Measurements from ENCODE around the gene XIST.
"Not testable (repeated sequence)": the region's sequence is repeated elsewhere in the genome, so short reads cannot be mapped to it uniquely, and the experiment has no call there.

Gene XIST

DNA sequence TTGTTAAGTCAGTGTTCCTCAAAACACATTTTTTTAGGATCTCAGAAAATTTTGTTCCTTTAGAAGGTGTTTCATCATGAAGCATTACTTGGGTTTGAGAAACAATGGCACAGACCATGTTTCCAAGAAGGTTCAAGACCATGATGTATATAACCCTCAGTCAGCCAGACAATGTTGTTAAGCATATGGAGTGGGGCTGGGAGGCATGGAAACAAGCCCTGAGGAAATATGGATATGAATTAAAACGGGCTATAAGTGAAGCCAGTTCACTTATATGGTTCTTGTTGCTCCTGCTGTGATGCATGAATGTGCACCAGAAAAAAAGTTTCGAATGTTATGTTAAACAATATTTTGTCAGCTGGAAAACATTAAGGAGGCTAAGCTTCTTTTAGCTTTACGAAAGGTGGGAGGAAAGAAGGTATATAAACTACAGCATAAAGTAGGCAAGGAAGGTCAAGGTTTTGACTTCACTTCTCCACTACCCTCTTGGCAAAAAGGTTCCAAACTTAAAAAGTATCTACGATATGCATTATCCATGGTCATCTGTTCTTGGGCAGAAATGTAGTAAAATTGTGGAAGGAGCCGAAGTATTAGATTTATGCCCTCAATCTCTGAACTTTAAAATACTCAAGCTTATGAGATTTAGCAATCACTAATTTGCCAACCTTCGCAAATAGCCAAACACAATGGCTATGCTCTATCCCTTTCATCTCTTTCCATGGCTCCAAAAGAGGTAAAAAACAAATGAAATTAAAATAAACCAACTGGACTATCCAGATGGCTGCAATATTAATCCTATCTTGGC lies 12.2 kb downstream of the XIST start:
- no peak for FAIRE-seq
- DNase-seq (ENCODE audit: low spot score), result no peak

DNA sequence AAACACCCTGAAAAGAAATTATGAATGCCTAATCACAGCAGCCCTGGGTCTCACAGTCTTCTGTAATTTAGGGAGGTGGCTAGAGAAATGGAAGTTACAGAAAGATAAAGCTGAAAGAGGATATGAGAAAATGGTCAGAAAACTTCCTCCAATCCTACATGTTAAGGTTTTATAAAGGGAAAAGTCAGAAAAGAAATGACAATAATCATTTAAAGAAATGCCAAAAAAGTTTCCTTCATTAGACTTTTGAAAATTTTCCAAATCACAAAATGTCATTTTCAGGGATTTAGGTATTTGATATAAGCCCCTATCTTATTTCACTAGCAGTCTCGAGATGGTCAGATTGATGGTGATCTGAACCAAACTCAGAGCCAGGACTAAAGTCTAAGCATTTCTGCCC lies 13.4 kb downstream of the XIST start:
- no peak for FAIRE-seq

DNA sequence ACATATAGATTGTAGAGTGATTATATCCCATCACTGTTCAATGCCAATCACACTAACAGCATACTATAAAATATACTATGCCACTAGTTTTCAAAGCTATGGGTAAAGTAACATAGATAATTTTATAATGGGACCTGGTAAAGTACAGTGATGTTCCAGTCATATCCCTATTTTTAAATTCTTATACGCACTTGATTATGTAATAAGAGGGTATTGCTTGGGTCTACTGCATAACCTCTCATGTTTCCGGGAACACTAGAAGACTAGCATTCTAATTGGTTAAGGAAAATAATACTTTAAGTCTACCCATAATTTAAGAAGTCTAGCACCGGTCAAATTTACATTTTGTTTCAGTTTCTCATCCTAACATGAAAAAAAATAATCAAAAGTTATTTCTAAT lies 14.4 kb downstream of the XIST start:
- FAIRE-seq (no peak), DNase-seq (ENCODE audit: low spot score) (no peak)

More for the DNA sequence above, 13.4 kb downstream of the XIST start:
- no peak for DNase-seq (ENCODE audit: low spot score)

DNA sequence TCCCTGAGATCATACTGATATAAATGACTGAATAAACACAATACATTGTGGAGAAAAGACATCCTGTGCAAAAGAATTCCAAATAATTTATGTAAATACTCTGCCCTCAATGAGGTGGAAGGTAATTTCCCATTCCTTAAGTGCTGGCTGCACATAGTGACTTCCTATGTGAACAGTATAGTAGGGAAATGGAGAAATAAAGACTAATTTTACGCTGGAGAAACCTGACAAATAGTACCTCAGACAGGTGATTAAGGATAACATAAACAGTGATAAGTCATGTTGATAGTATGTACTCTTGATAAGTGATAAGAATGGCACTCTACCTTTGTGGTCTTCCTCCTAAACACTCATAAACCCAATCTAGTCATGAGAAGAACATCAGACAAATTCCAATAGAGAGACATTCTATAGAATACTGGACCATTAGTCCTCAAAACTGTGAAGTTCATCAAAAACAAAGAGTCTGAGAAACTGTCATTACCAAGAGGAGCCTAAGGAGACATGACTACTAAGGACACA lies 15.5 kb downstream of the XIST start:
- DNase-seq (ENCODE audit: low spot score), result no peak
- FAIRE-seq, result no peak

DNA sequence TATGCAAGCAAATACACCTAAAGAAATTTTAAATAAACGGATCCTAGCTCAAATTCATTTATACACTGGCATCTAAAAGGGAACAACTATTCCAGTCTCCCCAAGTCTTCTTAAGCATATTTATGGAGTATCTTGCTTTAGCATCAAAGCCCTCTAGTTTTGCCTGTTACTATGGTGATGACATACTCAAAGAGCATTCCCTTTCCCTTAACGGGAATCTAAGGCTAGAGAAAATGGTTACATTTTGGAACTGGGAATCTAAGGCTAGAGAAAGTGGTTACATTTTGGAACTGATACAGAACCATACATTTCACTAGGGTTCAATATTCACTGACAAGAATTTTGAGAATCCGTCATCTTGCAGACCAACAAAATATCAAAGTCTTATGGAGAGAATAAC lies 18.3 kb downstream of the XIST start:
- no peak for FAIRE-seq

DNA sequence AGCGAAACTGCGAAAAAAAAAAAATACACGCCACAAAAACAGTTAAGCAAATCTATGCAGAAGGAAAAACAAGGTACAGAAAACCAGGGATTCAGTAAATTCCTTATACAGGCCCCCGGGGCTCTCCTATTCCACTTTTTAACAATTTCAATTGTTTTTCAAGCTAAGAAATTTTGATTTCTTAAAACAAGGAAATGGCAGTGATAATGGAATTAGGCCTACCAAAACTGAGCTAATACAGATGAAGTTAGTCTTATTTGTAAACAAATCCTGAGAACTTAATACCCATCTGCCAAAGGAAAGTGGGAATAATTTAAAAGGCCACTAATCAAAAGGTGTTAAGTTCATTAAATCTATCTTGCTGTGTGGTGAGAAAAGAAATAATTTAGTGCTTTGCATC lies 20.2 kb downstream of the XIST start:
- DNase-seq (ENCODE audit: low spot score) (no peak), FAIRE-seq (no peak)

More for the DNA sequence above, 18.3 kb downstream of the XIST start:
- no peak for DNase-seq (ENCODE audit: low spot score)

DNA sequence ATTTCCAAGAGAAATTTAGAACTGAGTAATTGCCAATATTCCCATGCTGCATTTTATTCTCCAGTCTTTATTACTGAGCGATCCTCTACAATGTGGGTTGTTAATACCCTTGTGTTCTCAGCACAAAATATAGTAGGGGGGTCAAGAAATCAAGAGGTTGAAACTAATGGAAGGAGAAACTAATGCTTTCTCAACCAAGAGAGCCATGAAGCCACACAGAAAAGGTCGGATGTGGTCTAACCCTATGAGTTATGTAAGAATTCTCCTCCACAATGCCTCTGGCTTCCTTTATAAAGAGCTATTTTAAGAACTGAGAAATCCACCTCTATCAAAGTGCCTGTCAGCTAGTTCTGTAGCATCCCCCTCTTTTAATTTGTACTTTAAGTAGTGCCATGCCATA lies 21.0 kb downstream of the XIST start:
- DNase-seq (ENCODE audit: low spot score) (no peak), FAIRE-seq (no peak)

DNA sequence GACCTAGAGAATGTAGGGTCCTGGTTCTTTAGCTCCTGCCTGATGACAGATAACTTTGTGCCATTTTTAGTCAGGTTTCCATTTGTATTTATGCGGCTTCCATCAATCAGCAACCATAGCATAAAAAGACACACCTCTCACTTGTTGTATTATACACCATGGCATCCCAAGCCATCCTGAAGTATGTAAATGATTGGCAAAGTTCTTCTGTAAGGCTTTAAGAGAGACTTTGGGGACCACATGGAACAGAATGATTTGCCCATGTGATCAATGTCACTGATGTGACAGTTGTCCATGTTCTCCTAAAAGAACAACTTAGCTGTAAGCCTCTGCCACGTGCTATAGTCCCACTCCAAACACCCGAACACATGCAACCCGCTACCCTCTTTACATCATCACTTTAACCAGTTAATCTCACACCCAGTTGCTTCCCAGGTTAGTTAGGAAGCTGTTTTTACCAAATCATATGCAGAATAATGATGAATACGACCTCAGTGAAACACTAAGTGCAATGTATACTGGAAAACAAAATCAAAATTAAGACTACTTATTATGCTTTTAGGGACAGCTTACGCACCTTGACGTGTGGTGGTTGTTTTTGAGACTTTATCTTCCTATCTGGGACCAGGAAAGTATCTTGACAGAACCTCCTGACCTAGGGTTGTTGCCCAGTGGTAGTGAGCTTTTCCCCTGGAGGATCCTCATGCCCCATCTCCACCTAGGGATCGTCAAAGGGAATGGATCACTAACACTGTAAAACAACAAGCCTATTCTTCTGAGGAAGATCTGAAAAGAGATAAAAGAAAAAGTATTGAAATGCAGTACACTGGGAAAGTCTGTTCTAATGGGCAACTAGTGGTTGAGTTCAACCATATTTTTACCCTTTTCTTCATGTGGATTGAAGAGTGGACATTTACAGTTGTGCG lies 21.8 kb downstream of the XIST start:
- DNase-seq (ENCODE audit: low spot score) (no peak), FAIRE-seq (no peak)

DNA sequence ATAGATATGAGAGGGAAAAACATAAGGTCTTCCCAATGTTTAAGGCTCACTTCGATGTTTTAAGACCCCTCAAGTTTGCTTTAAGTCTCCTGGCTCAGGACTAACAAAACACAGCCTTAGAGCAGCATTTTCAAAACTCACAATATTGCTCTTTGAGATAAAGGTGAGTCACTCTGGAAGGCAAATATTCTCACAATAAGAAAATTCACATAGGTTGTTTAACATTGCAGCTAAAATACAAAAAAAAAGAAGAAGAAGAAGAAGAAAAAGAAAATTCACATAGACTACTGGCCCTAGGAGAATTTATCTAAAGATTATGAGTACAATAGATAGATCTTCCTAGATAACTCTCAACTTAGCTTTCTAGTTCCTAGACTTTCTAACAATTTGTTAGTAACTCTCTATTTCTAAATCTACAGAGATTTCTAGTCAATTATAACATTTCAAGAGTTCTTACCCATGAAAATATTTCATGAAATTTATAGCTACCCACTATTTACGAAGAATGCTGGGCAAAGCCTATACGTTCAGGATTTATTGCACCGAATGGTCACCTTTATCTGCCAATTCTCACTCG lies 22.5 kb downstream of the XIST start:
- FAIRE-seq (no peak), DNase-seq (ENCODE audit: low spot score) (no peak)

DNA sequence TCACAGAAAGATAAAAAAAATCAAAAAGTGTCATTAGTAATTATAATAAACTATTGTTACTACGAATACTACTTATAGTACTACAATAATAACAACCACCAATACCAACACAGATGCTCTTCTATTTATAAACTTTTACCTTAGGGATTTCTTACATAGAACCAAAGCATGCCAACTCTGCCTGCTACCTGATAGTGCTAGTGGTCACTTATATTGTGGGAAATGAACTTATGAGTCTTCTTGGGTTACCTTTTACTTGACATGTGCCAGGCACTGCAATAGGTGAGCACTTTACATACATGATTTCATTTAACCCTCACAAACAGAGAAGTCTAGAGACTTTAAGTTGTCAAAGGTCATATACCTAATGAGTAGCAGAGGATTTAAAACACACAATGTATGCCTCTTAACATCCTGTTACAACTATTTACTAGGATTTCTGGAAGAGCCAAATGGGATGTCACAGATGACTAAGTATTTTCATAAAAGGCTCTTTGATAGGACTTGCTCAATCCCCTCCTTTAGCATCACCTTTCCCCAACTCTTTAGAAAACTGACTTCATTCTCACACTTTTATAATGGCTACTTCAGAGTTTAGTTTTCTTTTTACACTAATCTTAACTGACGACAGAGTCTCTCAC lies 24.3 kb downstream of the XIST start:
- DNase-seq (ENCODE audit: low spot score), result no peak
- FAIRE-seq, result no peak

DNA sequence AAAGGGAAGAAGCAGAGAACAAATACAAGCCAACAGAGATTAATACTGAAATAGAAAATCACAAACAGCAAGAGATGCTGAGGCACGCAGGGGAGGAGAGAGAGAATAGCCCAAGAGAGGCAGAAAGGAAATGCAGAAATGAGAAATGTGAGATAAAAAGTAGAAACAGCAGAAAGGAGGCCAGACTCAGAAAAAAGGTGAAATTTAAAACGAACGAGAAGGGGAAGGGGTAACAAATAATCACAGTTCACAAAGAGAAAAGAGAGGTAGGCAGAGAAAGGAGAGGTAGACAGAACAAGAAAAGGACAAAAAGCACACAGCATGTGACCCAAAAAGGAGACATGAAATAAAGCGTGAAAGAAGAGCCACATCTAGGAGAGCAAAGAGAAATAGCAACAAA lies 25.1 kb downstream of the XIST start:
- DNase-seq (ENCODE audit: low spot score) (no peak), FAIRE-seq (no peak)

DNA sequence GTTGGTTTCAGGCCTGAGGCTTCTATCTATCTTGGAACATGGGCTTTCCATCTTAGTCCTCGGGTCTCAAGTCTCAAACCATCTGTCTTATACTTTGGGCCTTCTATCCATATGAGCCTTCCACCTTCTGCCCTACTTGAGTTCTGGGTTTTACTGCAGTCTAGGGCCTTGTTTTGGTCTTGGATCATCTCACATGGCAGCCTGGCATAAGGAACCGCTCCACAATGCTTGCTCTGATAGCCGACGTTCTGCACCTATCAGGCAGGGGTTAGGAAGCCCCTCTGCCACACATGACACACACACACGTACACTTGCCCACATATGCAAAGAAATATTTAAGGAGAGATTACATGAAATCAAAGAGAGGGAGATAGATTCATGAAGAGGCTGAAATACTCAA lies 25.5 kb downstream of the XIST start:
- no peak for FAIRE-seq

DNA sequence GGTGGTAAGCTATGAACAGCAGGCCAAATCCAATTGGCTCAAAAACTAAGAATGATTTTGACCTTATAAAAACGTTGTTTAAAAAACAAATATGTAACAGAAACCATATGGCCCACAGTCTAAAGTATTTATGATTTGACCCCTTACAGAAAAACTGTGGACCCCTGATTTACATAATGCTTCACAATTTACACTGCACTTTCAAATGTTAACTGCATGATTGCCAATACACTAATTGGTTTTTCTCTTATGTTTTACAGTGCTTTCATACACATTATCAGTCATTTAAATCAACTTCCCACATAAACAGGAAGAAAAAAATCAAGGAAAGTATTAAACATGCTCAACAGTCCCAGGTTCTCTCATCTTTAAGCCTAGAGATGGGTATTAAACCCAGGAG lies 26.9 kb downstream of the XIST start:
- DNase-seq (ENCODE audit: low spot score) (no peak), FAIRE-seq (no peak)

More for the DNA sequence above, 25.5 kb downstream of the XIST start:
- DNase-seq (ENCODE audit: low spot score), result no peak

DNA sequence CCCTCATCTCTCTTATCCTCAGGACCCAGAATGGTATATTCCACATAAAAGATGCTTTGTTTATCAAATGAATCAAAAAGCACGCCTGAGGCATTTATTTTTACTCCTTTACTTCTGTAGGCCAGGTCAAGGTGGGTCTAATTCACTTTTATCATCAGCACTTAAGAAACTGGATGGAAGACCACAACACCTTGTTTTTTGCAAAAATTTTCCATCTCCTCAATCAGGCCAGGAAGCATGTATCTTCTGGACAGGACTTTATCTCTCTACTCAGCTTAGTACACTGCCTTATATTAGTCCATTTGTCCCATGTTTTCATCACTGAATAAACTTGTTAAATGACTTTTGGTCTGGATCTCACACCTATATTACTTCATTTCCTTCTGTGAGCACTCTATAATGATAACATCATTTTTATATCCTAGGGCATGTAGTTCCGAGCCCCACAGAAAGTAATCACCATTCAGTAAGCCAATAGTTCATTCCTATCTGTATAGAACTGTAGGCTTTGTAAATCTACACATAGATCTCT lies 29.0 kb downstream of the XIST start:
- no peak for DNase-seq (ENCODE audit: low spot score)
- FAIRE-seq, result no peak

DNA sequence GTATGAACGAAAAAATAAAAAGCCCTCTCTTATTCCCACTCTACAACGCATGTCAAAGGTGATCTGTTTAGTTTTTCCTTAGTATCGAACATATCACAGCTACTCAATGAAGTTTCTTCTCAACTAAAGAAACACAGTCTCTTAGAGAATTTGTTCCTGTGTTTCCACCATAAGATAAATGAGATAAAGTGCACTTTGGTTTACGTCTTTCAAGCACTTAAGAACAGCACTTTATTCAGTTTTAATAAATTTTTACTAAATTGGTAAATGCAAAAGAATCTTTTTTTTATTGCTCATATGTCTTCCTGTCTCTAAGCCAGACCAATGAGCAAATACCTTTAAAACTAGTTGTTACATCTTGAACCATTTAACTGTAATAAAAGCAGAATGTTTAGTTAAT lies 29.7 kb downstream of the XIST start:
- FAIRE-seq, result no peak
- DNase-seq (ENCODE audit: low spot score), result no peak

DNA sequence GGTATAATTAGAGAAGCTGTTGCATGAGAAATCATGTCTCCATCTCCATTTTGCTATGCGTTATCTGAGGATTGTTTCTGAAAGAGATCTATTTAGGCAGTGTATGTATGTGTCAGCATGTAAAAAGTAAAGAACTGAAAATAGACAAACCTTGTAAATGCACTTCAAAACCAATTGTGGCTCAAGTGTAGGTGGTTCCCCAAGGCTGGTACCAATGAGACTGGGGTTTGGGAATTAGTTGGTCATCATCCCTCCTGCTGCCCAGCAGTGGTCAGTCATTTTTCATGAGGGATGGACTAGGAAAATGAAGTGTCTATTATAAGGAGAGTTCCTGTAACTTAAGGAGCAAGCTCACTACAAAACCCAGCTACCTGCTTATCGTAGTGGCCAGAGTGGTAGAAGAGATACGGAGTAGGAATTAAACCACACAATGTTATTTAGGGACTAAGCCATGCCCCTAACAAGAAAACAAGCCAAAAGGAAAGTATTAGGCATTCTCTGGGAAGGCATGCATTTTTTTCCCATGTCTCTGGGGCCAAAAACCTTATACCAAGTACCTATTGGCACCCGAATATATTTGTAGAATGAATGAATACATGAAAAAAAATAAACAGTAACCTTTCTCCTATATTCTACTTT lies 30.5 kb downstream of the XIST start:
- no peak for DNase-seq (ENCODE audit: low spot score)
- FAIRE-seq, result no peak

DNA sequence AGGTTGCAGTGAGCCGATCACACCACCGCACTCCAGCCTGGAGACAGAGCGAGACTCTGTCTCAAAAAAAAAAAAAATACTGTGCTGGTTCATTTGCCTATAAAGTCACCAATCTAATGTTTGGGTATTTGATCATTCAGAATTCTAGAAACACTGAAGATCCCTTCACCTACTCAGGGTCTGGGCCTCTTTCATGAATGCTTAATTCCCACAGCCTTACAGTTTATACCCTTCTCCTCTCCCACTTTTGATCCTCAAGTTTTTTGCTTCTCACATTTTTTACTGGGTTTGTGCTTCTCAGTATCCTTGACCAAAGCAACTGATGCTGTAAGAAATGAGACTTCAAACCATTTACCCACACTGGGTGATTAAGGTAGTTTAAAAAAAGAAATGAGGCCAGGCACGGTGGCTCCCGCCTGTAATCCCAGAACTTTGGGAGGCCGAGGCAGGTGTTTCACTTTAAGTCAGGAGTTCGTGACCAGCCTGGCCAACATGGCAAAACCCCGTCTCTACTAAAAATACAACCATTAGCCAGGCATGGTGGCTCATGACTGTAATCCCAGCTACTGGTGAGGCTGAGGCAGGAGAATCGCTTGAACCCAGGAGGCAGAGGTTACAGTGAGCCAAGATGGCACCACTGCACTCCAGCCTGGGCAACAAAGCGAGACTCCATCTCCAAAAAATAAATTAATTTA lies 32.5 kb downstream of the XIST start:
- DNase-seq (ENCODE audit: low spot score); FAIRE-seq: not testable (repeated sequence)

DNA sequence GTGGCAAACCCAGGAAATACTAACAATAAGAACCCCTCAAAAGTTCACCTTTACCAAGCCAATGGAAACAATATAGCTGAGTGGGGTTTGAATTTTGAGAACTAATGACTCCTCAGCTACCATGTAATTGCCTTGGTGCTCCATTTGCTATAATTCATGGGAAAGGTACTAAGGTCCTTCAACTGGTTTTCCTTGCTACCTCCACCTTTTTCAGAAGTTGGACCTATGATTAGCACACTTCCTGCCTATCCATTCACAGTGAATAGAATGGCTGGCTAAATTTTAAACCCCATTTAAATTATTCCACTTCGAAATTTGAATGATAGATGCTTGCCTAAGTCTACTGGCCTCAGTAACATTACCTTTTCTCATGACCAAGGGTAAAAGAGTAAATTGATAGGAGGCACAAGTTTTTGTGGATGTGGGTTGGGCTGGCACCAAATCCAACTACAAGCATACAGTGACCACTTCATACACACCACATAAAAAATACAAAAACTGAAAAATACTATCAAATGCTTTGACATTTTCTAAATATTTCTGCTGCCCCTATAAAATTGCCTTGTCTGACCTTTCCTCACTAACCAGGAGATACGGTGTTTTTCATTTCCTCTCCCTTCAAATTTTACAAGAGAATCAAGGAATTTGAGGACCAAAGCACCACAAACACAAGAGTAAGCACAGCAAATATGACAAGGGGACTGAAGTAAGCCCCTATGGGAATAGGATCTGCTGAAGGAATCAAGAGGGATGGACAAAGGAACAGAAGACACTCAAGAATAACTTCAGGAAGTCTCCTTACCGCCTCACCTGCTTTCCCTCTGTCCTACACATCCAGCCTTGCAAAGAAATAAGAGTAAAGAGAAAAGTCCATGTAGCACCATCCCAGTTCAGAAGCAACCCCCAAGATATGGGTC lies 34.1 kb downstream of the XIST start:
- DNase-seq (ENCODE audit: low spot score) (no peak), FAIRE-seq (no peak)

All from urothelium cell line (cell line).